Heart left ventricle (tissue), 13 donors: ENCODE measurements around the gene BBS4.

Experiments
- CTCF ChIP-seq, 12 donors: fragments of 200-600 bp; sonication (generic) in 4 of 12; IDR thresholded peaks; one replicate each; pipeline versions ENCODE4 v1.5.0 to v1.8.0; 2018 to 2022; ENCODE audit warnings: antibody characterized with exemption in 12 of 12, mild to moderate bottlenecking in 5 of 12
- POLR2A ChIP-seq, 2 donors: fragments of 450-650 bp; IDR thresholded peaks; one replicate each; pipeline ENCODE4 v1.6.1; 2017; ENCODE audit warnings: antibody characterized with exemption in 2 of 2, mild to moderate bottlenecking in 2 of 2, moderate library complexity in 2 of 2
- donor health status: ischemic (EF 13 %, LVEDD 7.1; RV severe dilation, severe dysfunction).
- donor health status: DM: no; HTN: yes; CAD: no.
- donor health status: DM: no; HTN: no; CAD: no.
- donor health status: ischemic (EF 25% LVEDD 6.9; RV normal size, moderate dysfunction).
- donor health status: ischemic (EF 25% LVEDD 5.7; RV mildly dilated, moderate dysfunction).
- donor health status: ischemic (EF 35%, LVEDD 5.7; RV mildly dilated, moderate dysfunction).
- donor health status: nonischemic (EF 11% LVEDD 7.7; RV severe dilation, severe dysfunction).
- donor health status: DM: yes; HTN: yes; CAD: no.
- donor health status: PGD.
- donor health status: ischemic (EF 29% LVEDD 5.4; RV normal size, mild dysfunction).
- donor health status: nonischemic (EF 23%, LVEDD 6.1; RV moderate dilation, normal function).

GRCh38 chr15:72732086-72732485 lies 46.1 kb downstream of the BBS4 start:
- peak in 1 of 12 donors; percentile 13 for TF ChIP-seq CTCF (IDR thresholded peaks at IDR 0.05)
- TF ChIP-seq POLR2A (IDR thresholded peaks at IDR 0.05) = no peak
